Activated T-helper 1 cell treated with Interleukin-2 at 50 U/mL for 16 hours (primary cell): ENCODE data around the gene IRF3.
"Not testable (repeated sequence)": the region's sequence is repeated elsewhere in the genome, so short reads cannot be mapped to it uniquely, and the experiment has no call there.

Source experiments
- DNase-seq: peaks from one replicate; pipeline ENCODE4 v3.0.0-alpha.2; 2020; ENCODE audit warnings: low read depth

The IRF3 gene

DNA sequence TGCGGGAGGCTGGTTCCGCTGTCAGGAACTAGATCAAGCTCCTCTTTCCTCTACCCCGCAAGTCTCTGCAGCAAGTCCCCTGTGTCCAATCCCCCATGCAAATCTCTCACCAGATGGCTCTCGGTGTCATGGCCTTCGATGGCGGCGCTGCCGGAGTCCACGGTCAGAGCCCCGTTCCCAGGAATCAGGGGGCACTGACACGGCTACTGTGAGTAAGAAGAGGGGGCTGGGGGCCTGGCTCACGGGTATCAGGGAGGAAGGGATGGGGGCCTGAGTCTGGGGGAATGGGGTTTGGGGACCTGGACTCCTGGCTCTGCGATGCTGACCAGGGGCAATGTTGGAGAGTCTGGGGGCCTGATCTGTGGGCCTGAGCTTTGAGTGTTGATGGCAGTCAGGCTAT lies 19.7 kb downstream of the IRF3 start:
- DNase-seq, result no peak

DNA sequence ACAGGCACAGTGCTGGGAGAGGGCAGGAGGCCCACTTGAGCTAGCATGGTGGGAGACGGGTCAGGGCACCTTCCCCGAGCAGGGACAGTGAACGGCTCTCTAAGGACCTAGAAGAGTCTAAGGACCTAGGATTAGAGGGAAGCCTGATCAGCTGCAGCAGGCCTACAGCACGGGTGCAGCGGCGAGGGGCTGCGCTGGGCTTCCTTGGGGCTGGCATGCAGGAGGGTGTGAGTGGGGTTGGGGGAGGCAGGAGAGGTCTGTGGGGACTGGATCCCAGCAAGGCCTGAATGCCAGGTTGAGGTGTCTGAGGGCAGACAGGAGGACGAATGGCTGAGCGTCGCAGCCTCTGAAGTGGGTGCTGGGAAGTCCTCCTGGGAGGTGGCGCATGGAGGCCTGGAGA lies 20.1 kb downstream of the IRF3 start:
- DNase-seq, result no peak

DNA sequence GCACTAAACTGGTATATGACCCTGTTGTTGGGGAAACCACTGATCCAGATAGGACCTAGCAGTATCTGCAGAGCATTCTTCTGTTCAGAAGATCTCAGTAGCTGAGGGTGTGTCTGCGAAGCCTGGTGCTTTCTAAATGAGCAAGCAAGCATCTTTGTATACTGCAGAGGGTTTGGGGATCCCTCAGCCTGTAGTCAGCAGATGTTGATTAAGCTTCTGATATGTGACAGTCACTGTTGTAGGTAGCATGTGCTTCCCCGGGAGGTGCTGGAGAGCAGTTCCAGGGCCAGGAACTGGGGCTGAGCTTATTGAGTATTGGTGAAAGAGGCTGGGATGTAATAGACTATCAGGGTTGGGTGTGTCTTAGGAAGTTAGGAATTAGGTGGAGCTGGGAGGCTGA lies 22.2 kb downstream of the IRF3 start:
- no peak for DNase-seq

DNA sequence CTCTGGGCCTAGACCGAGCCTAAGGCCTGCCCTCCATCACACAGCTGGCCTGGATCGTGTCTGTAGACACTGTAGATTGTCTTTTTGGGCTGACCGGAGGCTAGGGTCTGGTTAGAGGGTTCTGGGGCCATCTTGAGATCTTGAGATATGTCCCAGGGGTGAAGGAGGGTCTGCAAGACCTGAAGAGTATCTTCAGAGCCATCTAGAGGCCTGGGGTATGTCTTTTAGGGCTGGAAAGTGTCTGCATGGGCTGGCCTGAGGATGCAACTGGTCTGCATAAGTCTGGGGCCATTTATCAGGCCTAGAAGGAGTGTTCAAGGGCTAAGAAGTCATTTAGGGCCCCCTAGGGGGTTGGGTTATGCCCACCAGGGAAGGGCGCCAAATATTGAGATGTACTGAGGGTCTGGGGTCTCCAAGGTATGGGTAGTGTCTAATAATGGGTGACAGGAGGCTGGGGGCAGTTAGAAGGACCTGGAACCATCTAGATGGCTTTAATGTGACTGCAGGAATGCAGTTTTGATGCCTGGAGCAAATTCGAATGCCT lies 23.1 kb downstream of the IRF3 start:
- no peak for DNase-seq

- DNase-seq, result peak; percentile 100
Measured at GRCh38 chr19:49641688-49642491, 23.8 kb downstream of the IRF3 start, which contains the start of gene SCAF1. Gene SCAF1 (plus strand): TSS chr19:49642209. CDS start chr19:49645027, 2,818 bp downstream.

DNA sequence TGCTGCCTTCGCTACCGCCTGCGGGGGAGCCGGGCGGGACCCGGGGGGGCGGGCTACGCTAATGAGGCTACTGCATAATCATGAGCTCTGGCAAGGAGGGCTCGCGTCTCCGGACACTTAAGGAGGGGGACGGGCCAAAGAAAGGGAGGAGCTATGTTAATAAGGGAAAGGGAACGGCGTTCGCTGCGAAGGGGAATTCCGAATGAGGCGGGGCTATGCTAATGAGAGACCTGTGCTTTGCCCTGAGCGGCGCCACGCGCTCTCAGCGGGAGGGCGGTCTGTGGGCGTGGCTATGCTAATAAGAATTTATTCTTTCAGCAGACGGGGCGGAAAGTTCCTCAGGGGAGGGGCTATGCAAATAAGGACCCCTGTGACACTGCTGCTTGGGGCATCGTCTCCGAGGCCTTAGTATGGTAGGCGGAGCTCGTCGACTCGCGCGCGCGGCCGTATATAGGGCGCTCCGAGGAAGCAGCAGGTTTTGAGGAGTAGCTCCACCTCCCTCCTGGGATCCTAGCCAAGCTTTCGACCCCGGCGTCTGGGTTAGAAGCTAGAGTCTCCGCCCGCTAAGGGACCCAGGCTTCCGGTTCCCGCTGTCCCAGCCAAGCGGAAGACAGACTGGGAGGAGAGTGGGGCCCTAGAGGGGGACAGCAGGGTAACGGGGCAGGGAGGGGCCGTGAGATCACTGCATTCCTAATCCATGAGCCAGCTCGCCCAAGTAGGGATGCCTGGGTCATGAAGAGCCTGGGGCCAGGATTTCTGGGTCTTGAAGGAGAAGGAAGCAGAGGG lies 25.4 kb downstream of the IRF3 start, which contains the start of gene RRAS:
Gene RRAS (minus strand): TSS at position 31 of the 786 bp plus-strand sequence. CDS start 45 bp downstream, outside the sequence.
- DNase-seq, result peak; percentile 99

GRCh38 chr19:49639401-49640112 lies 26.1 kb downstream of the IRF3 start:
- DNase-seq, result no peak

DNA sequence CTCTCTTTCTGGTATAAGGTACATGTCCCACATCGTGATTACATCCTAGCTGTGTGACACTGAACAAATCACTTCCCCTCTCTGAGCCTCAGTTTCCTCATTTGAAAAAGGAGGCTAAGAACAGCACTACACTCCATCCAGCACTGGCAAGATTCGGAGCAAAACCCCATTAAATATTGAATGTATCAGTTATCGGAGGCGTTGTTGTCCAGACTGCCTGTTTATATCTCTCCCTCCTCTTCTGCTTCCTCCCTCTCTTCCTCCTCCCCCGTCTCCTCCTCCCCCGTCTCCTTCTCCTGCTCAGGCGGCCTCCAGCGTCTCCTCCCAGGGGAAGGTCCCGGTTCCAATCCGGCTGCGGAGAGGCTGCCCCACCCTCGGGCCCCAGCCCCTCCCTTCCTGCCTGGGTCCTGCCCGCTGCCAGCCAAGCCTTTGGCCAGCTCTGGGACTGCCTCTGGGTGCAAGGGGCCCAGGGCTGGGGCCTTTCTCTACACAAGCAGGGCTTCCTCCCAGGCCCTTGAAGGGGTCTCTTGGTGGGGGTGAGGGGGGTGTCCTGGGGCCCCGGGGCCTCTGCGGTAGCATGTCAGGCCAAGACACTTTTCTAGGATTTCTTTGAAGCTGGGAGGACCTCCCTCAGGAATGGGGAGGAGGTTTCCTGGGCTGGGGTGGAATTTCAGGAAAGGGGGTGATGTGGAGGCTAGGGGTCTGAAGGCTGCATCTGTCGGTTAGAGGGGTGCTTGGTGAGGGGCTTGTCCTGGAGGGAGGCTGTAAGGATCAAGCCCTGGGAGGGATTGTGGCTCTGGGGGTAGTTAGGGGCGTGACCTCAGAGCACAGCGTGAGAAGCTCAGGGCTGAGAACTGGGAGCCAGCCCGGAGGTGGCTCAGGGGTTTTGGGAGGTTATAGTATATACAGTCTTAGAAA lies 27.6 kb downstream of the IRF3 start:
- no peak for DNase-seq

DNA sequence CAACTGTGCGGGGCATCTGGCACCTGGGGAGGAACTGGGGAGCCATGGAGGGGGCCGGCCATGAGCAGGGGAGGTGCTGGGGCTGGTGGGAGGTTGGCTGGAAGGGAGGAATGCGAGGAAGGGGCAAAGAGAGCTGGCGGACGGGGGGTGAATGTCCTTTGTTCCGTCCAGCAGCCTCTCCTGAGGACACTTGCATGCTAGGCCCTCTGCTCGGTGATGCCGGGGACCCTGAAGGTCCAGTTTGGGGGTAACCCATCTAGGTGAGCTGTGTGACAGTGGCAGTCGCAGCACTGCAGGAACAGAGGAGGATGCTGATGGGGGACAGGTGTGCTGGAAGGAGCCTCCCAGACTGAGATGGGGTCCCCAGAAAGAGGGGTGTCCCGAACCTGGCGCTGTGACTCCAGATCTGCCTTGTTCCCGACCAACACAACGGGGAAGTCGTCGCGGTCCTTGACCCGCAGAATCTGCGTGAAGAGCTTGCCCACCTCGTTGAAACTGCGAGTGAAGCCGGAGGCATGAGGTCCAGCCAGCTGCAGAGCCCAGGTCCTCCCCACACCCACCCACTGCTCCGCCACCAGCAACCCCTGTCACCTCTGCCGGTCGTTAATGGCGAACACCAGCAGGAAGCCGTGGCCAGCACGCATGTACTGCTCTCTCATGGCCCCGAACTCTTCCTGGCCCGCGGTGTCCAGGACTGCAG lies 29.3 kb downstream of the IRF3 start:
- no peak for DNase-seq

DNA sequence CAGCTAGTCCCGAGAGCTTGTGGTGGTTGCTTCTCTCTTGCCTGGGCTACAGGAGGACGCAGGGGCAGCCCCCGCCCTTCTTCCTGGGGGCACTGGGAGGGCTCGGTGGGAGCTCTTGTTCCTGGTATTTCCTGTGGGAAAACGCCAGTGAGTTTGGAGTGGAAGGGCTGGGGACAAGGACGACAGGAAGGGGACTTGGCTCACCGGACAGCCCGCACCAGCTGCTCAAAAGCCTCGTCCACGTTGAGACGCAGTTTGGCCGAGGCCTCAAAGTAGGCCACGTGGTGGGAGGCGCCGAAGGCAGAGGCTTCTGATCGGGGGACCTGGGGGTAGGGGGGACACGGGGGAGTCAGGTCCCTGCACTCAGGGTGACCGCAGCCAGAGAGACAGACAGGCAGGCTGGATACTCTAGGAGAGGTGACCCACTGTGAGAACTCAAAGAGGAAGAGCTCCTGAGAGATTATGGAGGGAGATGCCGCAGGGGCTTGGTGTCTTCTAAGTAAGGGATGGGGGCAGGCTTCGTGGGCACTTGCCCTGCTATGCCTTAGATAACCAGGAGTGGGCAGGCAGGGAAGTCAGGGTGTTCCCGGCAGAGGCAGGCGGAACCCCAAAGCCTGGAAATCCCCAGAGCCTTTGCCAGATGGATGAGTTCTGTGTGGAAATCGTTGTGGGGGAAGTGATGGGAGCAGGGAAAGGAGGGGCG lies 30.0 kb downstream of the IRF3 start:
- DNase-seq, result no peak

DNA sequence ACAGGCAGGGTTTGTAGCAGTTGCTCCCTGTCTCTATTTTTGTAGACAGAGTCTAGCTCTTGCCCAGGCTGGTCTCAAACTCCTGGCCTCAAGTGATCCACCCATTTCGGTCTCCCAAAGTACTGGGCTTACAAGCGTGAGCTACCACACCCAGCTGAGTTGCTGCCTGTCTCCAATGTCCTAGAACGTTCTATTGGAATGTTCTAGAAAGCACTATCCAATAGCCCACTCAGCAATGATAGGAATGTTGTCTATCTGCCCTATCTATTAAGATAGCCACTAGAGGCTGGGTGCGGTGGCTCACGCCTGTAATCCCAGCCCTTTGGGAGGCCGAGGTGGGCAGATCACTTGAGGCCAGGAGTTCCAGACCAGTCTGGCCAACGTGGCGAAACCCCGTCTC lies 32.4 kb downstream of the IRF3 start:
- not testable (repeated sequence) for DNase-seq

GRCh38 chr19:49632576-49632975 lies 33.1 kb downstream of the IRF3 start:
- DNase-seq, result no peak

GRCh38 chr19:49631610-49632192 lies 34.0 kb downstream of the IRF3 start:
- no peak for DNase-seq

DNA sequence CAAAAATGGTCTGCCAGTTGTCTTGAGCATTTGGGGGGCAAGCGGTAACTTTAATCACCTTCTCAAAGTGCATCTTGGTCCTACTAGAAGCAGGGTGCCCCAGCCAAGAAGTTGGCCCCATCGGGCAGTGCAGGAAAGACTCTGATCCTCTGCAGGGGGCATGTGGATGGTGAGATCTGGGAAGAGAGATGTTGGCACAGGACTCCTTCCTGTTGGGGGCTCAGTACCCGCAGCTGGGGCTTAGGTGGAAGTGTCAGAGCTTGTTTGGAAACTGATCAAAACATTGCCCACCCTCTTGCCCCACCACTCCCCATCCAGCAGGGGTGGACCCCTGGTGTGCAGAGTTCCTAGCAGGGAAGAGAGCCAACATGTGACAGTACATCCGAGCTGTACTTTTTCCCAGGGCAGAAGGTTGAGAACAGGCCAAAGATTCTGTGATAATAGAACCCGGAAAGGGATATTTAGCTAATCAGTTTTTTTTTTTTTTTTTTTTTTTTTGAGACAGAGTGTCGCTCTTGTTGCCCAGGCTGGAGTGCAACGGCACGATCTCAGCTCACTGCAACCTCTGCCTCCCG lies 34.6 kb downstream of the IRF3 start:
- no peak for DNase-seq

DNA sequence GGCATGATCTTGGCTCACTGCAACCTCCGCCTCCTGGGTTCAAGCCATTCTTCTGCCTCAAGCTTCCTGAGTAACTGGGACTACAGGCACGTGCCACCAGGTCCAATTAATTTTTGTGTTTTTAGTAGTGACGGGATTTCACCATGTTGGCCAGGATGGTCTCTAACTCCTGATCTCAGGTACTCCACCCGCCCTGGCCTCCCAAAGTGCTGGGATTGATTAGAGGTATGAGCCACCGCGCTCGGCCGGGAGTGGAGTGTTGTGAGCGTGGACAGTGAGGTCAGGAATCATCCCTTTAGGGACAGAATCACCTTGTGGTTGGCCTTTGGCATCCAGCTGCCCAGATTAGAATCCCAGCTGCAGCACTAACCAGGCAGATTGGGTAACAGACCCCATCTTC lies 36.0 kb downstream of the IRF3 start:
- DNase-seq, result no peak

GRCh38 chr19:49626226-49626625 lies 39.4 kb downstream of the IRF3 start:
- DNase-seq, result no peak

DNA sequence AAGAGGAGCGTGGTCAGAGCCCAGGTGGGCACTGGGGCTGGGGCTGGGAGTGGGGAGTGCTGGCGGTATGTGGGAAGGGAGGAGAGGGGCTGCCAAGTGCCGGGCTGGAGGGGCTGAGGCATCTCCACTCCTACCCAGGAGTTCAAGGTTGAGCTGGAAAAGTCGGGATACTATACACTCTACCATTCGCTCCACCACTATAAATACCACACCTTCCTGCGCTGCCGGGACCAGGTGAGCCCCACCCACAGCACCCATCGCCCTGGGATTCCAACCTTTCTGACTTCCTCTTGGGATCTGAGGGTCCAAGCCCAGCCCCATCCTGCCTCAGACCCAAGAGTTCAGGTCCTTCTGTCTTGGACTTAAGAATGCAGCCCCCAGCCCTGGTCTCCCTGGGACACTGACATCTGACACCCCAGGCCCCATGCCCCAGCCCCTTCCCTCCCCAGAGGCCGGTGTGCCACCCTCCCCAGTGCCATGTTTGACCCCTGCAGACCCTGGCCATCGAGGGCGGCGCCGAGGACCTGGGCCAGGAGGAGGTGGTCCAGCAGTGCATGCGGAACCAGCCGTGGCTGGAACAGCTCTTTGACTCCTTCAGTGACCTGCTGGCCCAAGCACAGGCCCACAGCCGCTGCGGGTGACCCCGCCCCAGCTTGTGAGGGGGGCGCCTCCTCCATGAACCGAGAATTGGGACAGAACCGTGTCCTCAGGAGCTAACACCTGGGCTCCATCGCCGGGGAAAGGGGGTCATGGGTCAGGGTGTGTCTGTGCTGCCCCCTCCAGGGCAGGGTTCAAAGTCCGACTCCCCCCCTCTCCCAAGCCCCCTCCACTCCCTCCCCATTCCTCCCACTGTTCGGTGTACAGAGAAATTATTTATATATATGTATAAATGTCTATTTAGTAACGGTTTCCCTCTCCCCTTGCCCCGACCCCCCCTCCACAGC lies 40.4 kb downstream of the IRF3 start:
- DNase-seq, result no peak

GRCh38 chr19:49617860-49618259 lies 47.8 kb downstream of the IRF3 start:
- DNase-seq, result not testable (repeated sequence)
